ENCODE results near the gene ZNF778. TPM values are rescaled to one million over a fixed set of nuclear protein-coding genes. Genes with fewer than 3 reads are reported as not detected.

Gene ZNF778
- total and polyA plus RNA-seq, 2 experiments from 2014 or later: 1.3 to 2.9 TPM

DNA sequence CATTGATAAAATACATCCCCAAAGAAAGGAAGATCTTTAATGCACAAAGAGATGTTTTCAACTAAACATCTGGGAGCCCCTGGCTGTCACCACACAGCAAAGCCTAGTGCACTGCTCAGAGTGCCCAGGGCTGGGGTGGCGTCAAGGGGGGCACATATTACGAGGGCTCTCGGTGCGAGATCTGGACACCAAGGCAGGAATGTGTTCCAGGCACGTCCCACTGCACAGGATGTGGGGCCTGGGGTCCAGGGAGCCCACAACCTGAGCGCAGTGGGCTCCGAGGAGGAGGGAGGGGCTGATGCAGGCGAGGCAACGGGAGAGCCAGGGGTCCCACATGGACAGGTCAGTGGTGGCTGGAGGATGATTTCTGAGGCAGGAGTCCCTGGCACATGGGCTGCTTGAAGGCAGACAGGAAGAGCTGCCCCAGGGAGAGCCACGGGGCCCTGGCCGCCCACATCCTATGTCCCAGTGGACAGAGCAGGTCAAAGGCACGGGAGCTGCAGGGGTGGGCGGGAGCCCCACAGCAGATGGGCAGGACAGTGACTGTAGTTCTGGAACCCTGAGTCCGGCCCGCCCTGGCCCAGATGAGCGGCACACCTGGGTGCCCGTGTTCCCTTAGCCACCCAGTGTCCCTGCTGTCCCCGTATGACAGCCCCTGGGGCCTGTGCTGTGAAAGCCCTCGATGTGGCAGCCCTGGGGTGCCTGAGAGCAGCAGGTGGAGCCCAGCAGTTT is 56.4 kb downstream of the ZNF778 start:
- 98% methylated on average over 15 of the region's 19 CpGs for WGBS (ENCODE audit: low lambda C conversion rate, missing lambda C conversion rate)
- Histone ChIP-seq H4K20me1 (ENCODE audit: insufficient read depth, poor library complexity, severe bottlenecking) (peaks cover 12% of the 10 kb centered on the region), H3K4me1 (ENCODE audit: insufficient read depth) (no peaks in the 10 kb centered on the region), H3K27me3 (no peaks in the 10 kb centered on the region), H3K79me2 (no peaks in the 10 kb centered on the region), H2AFZ (no peak overlapping the region), H3K4me3 (no peak overlapping the region), H3K27ac (no peak overlapping the region), H3K36me3 (replicated peaks; ENCODE audit: insufficient read depth, low read depth) (no peaks in the 10 kb centered on the region), H3K9me3 (ENCODE audit: low read depth) (no peaks in the 10 kb centered on the region), H3K4me2 (no peak overlapping the region), H3K9me2 (replicated peaks; ENCODE audit: insufficient read depth) (no peaks in the 10 kb centered on the region)
- DNase-seq (ENCODE audit: low spot score): no peak
- TF ChIP-seq EZH2phosphoT487 (IDR thresholded peaks at IDR 0.05; ENCODE audit: low read depth, severe bottlenecking, unreplicated experiment) (no peak), EZH2 (IDR thresholded peaks at IDR 0.05; ENCODE audit: borderline replicate concordance) (no peak)
- TF ChIP-seq, protein P1, sequence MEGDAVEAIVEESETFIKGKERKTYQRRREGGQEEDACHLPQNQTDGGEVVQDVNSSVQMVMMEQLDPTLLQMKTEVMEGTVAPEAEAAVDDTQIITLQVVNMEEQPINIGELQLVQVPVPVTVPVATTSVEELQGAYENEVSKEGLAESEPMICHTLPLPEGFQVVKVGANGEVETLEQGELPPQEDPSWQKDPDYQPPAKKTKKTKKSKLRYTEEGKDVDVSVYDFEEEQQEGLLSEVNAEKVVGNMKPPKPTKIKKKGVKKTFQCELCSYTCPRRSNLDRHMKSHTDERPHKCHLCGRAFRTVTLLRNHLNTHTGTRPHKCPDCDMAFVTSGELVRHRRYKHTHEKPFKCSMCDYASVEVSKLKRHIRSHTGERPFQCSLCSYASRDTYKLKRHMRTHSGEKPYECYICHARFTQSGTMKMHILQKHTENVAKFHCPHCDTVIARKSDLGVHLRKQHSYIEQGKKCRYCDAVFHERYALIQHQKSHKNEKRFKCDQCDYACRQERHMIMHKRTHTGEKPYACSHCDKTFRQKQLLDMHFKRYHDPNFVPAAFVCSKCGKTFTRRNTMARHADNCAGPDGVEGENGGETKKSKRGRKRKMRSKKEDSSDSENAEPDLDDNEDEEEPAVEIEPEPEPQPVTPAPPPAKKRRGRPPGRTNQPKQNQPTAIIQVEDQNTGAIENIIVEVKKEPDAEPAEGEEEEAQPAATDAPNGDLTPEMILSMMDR (IDR thresholded peaks at IDR 0.05; ENCODE audit: poor library complexity): no peak

GRCh38 chr16:89274561-89275283 is 57.2 kb downstream of the ZNF778 start:
- H3K79me2 ChIP-seq: no peaks in the 10 kb centered on the region
- TF ChIP-seq EZH2phosphoT487 (IDR thresholded peaks at IDR 0.05; ENCODE audit: low read depth, severe bottlenecking, unreplicated experiment) (no peak), EZH2 (IDR thresholded peaks at IDR 0.05; ENCODE audit: borderline replicate concordance) (no peak)
- TF ChIP-seq, protein P1 (IDR thresholded peaks at IDR 0.05; ENCODE audit: poor library complexity): no peak
- H3K4me2 ChIP-seq: no peak overlapping the region
- no peak overlapping the region for H3K27ac ChIP-seq
- H3K4me1 ChIP-seq (ENCODE audit: insufficient read depth): no peaks in the 10 kb centered on the region
- H3K9me2 ChIP-seq (replicated peaks; ENCODE audit: insufficient read depth): no peaks in the 10 kb centered on the region
- H2AFZ ChIP-seq: no peak overlapping the region
- no peak for DNase-seq (ENCODE audit: low spot score)
- H4K20me1 ChIP-seq (ENCODE audit: insufficient read depth, poor library complexity, severe bottlenecking): peaks cover 12% of the 10 kb centered on the region
- no peaks in the 10 kb centered on the region for H3K9me3 ChIP-seq (ENCODE audit: low read depth)
- no peaks in the 10 kb centered on the region for H3K36me3 ChIP-seq (replicated peaks; ENCODE audit: insufficient read depth, low read depth)
- WGBS (ENCODE audit: low lambda C conversion rate, missing lambda C conversion rate): 98% methylated on average over 28 of the region's 30 CpGs
- H3K27me3 ChIP-seq: no peaks in the 10 kb centered on the region
- no peak overlapping the region for H3K4me3 ChIP-seq

DNA sequence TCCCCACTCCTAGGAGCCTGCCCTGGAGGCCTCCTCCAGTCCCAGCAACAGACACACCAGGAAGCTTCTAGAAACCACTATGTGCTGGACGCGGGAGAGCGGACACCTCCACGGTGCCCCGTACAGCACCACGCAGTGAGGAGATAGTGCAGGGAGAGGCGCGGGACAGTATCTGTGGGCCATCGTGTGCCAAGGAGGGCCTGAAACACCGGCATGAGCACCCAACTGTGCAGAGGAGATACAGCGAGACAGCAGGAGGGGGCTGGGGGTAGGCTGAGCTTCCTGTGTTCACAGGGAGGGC is 57.7 kb downstream of the ZNF778 start:
- H3K79me2 ChIP-seq: no peaks in the 10 kb centered on the region
- H3K27ac ChIP-seq: no peak overlapping the region
- no peak overlapping the region for H3K4me3 ChIP-seq
- no peaks in the 10 kb centered on the region for H3K27me3 ChIP-seq
- no peak for DNase-seq (ENCODE audit: low spot score)
- 96% methylated on average over 11 of the region's 11 CpGs for WGBS (ENCODE audit: low lambda C conversion rate, missing lambda C conversion rate)
- H3K4me1 ChIP-seq (ENCODE audit: insufficient read depth): no peaks in the 10 kb centered on the region
- H3K36me3 ChIP-seq (replicated peaks; ENCODE audit: insufficient read depth, low read depth): no peaks in the 10 kb centered on the region
- TF ChIP-seq EZH2phosphoT487 (IDR thresholded peaks at IDR 0.05; ENCODE audit: low read depth, severe bottlenecking, unreplicated experiment) (no peak), EZH2 (IDR thresholded peaks at IDR 0.05; ENCODE audit: borderline replicate concordance) (no peak)
- TF ChIP-seq, protein P1 (IDR thresholded peaks at IDR 0.05; ENCODE audit: poor library complexity): no peak
- H3K9me3 ChIP-seq (ENCODE audit: low read depth): no peaks in the 10 kb centered on the region
- no peak overlapping the region for H2AFZ ChIP-seq
- H3K4me2 ChIP-seq: no peak overlapping the region
- H4K20me1 ChIP-seq (ENCODE audit: insufficient read depth, poor library complexity, severe bottlenecking): peaks cover 12% of the 10 kb centered on the region
- H3K9me2 ChIP-seq (replicated peaks; ENCODE audit: insufficient read depth): no peaks in the 10 kb centered on the region

Data from hepatocyte (in vitro differentiated cells).